Esophagus muscularis mucosa (tissue), 3 donors: ENCODE results near the gene CNPY2.

Experiments
- POLR2A ChIP-seq: fragments of 450-650 bp; IDR thresholded peaks from one replicate; pipeline ENCODE4 v1.6.1; 2017; ENCODE audit warnings: antibody characterized with exemption, moderate library complexity, mild to moderate bottlenecking, low read depth
- POLR2AphosphoS5 ChIP-seq, 2 donors: sonication (generic); formaldehyde crosslinking; IDR thresholded peaks; one replicate each; pipeline ENCODE4 v1.6.1; 2017; ENCODE audit warnings: antibody characterized with exemption in 2 of 2
- TF ChIP-seq, protein P1 (sequence below), 3 experiments: fragments of 200-600 bp in 2 of 3; fragments of 450-650 bp in 1 of 3; sonication (generic) in 2 of 3; IDR thresholded peaks; one replicate each; pipeline ENCODE4 v1.5.1; 2017 to 2019; ENCODE audit warnings: antibody characterized with exemption in 3 of 3, mild to moderate bottlenecking in 2 of 3, moderate library complexity in 1 of 3

DNA sequence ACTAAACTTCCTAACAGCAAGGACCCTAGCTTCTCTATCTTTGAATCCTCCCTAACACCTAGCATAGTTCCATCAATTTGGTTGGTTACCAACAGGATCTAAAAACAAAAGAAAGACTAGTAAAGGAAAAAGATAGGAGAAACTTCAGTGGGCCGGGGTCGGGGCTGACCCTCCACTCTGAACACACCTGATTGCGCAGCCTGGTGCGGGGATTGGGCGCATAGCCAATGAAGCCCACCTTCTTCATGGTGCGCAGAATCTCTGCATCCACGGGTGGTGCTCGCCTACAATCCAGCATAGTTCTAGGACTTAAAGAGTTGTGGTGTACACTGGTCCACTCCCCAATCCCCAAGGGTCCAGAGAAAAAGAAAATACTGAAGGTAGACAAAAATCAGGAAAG is 10.3 kb upstream of the CNPY2 start:
- TF ChIP-seq, protein P1, sequence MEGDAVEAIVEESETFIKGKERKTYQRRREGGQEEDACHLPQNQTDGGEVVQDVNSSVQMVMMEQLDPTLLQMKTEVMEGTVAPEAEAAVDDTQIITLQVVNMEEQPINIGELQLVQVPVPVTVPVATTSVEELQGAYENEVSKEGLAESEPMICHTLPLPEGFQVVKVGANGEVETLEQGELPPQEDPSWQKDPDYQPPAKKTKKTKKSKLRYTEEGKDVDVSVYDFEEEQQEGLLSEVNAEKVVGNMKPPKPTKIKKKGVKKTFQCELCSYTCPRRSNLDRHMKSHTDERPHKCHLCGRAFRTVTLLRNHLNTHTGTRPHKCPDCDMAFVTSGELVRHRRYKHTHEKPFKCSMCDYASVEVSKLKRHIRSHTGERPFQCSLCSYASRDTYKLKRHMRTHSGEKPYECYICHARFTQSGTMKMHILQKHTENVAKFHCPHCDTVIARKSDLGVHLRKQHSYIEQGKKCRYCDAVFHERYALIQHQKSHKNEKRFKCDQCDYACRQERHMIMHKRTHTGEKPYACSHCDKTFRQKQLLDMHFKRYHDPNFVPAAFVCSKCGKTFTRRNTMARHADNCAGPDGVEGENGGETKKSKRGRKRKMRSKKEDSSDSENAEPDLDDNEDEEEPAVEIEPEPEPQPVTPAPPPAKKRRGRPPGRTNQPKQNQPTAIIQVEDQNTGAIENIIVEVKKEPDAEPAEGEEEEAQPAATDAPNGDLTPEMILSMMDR (IDR thresholded peaks at IDR 0.05), result no peak
- TF ChIP-seq POLR2AphosphoS5 (IDR thresholded peaks at IDR 0.05) (no peak), POLR2A (no peak)
